CD8-positive, alpha-beta memory T cell (primary cell): ENCODE results near the gene CPZ. TPM values are rescaled to one million over a fixed set of nuclear protein-coding genes. Genes with fewer than 3 reads are reported as not detected.

ENCODE experiments used
- CTCF ChIA-PET: fragments of 350-600 bp; sonication (Branson Sonifier 250); formaldehyde crosslinking; loops from one replicate; lab custom pipeline; 2021; ENCODE audit warnings: antibody characterized with exemption; lab: Charles Lee
- POLR2A ChIA-PET: fragments of 350-600 bp; sonication (Branson Sonifier 250); formaldehyde crosslinking; loops from one replicate; lab custom pipeline; 2021; ENCODE audit warnings: antibody characterized with exemption; lab: Charles Lee
- DNase-seq, 5 donors: peaks; one replicate each; pipeline versions ENCODE4 v3.0.0 to v3.0.0-alpha.2; 2020 to 2022; ENCODE audit warnings: mixed read lengths in 1 of 5
- H3K27ac ChIP-seq: one replicate; pipeline ENCODE4 v1.7.0; 2013; ENCODE audit warnings: low read depth, mild to moderate bottlenecking, low read length, moderate library complexity
- H3K27me3 ChIP-seq: 2 replicates; pipeline ENCODE4 v1.7.0; 2013; ENCODE audit warnings: low read length, mild to moderate bottlenecking; ENCODE audit not compliant: insufficient read depth, poor library complexity, severe bottlenecking
- H3K36me3 ChIP-seq: 2 replicates; pipeline ENCODE4 v1.7.0; 2013; ENCODE audit warnings: mild to moderate bottlenecking, low read length, moderate library complexity; ENCODE audit not compliant: insufficient read depth
- H3K4me1 ChIP-seq: 2 replicates; pipeline ENCODE4 v1.7.0; 2013; ENCODE audit warnings: mild to moderate bottlenecking, low read length, moderate library complexity; ENCODE audit not compliant: insufficient read depth
- H3K4me3 ChIP-seq: 2 replicates; pipeline ENCODE4 v1.7.0; 2013; ENCODE audit warnings: mild to moderate bottlenecking, low read length
- H3K9me3 ChIP-seq: 2 replicates; pipeline ENCODE4 v1.7.0; 2013; ENCODE audit warnings: mild to moderate bottlenecking, low read length
- H3K27ac Mint-ChIP-seq, 8 donors: one replicate each; pipeline ENCODE4 v1.8.0; 2020 to 2021; ENCODE audit warnings: mixed read lengths in 8 of 8, mild to moderate bottlenecking in 6 of 8, inconsistent platforms in 3 of 8, moderate library complexity in 3 of 8
- H3K27me3 Mint-ChIP-seq, 2 donors: one replicate each; pipeline ENCODE4 v1.8.0; 2020 to 2021; ENCODE audit warnings: mixed read lengths in 2 of 2, mild to moderate bottlenecking in 1 of 2, moderate library complexity in 1 of 2
- H3K36me3 Mint-ChIP-seq, 3 donors: one replicate each; pipeline ENCODE4 v1.8.0; 2020 to 2021; ENCODE audit warnings: mixed read lengths in 3 of 3, inconsistent platforms in 1 of 3, mild to moderate bottlenecking in 1 of 3
- H3K4me1 Mint-ChIP-seq, 3 donors: one replicate each; pipeline ENCODE4 v1.8.0; 2020 to 2021; ENCODE audit warnings: mixed read lengths in 3 of 3, inconsistent platforms in 1 of 3, mild to moderate bottlenecking in 1 of 3
- H3K4me3 Mint-ChIP-seq, 7 donors: one replicate each; pipeline ENCODE4 v1.8.0; 2020 to 2021; ENCODE audit warnings: mixed read lengths in 7 of 7, mild to moderate bottlenecking in 6 of 7, moderate library complexity in 4 of 7, inconsistent platforms in 2 of 7
- H3K9me3 Mint-ChIP-seq, 5 donors: one replicate each; pipeline ENCODE4 v1.8.0; 2020 to 2022; ENCODE audit warnings: mixed read lengths in 5 of 5, mild to moderate bottlenecking in 3 of 5, moderate library complexity in 2 of 5, inconsistent platforms in 1 of 5
- polyA plus RNA-seq: library from polyadenylated mRNA; unstranded; fragments of 300-500 nt; fragmentation: Illumina TruSeq; gene quantifications from one replicate; pipeline ENCODE4 v1.2.3, GENCODE V29; 2021
- total RNA-seq, 2 experiments: library from RNA; stranded (reverse); gene quantifications; one replicate each; pipeline ENCODE4 v1.2.3, GENCODE V29; 2021

The CPZ gene
- total and polyA plus RNA-seq, 3 experiments from 2014 or later: not detected

DNA sequence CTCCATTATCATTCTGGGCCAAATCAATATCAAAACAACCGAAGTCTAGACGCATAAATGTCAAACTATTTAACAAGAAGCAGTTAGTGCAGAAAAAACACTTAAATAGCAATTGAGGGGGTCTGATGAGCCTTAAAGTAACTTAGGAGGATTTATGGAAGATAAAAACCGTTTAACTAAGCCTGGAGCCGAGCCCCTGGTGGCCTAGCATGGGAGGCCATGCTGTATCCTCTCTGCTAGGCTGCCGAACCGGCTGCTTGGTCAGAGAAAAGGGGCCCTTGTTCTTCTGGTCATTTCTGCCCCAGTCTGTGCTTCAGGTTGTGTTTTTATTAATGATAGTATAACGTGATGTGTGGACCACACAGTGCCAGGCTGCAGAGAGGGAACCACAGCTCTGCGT lies 72.4 kb downstream of the CPZ start:
- POLR2A ChIA-PET: no interaction called here
- CTCF ChIA-PET: no interaction called here
- H3K27ac Mint-ChIP-seq: no peak overlapping the region
- Histone ChIP-seq H3K27ac (no peak overlapping the region), H3K4me1 (no peaks in the 10 kb centered on the region), H3K36me3 (no peaks in the 10 kb centered on the region), H3K9me3 (no peaks in the 10 kb centered on the region), H3K27me3 (no peaks in the 10 kb centered on the region), H3K4me3 (no peak overlapping the region)
- H3K4me3 Mint-ChIP-seq: no peak overlapping the region
- H3K36me3 Mint-ChIP-seq: no peaks in the 10 kb centered on the region
- DNase-seq: no peak
- peaks cover 0 to 2% (median 0%) of the 10 kb centered on the region in 5 donors for H3K9me3 Mint-ChIP-seq
- peaks cover 17% of the 10 kb centered on the region in 2 donors for H3K27me3 Mint-ChIP-seq
- H3K4me1 Mint-ChIP-seq: no peaks in the 10 kb centered on the region

GRCh38 chr4:8665406-8666360 lies 73.1 kb downstream of the CPZ start:
- DNase-seq: no peak
- ChIA-PET POLR2A (no interaction called here), CTCF (no interaction called here)
- Histone ChIP-seq H3K4me3 (no peak overlapping the region), H3K27me3 (no peaks in the 10 kb centered on the region), H3K4me1 (no peaks in the 10 kb centered on the region), H3K27ac (no peak overlapping the region), H3K9me3 (no peaks in the 10 kb centered on the region), H3K36me3 (no peaks in the 10 kb centered on the region)
- Mint-ChIP-seq H3K4me1 (no peaks in the 10 kb centered on the region), H3K27me3 (peaks cover 13 to 14% of the 10 kb centered on the region in 2 donors), H3K4me3 (no peak overlapping the region), H3K36me3 (no peaks in the 10 kb centered on the region), H3K27ac (no peak overlapping the region), H3K9me3 (peaks cover 0 to 2% (median 0%) of the 10 kb centered on the region in 5 donors)

DNA sequence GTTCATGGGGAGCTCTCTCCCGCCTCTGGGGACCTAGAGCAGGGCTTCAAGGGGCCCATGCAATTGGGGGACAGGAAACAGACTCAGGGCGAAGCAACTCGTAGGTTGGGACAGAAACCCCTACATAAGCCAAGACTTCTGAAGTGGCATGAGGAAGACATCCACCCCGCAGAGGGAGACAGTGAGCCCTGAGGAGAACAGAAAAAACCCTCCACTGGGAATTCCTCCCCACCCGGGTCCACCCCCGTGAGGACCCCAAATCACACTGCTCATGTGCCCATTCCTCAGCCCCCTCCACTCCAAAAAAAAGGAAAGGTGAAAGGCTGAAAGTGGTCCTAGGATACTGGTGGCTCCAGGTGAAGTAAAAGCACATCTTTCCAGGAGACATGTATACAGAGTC lies 74.0 kb downstream of the CPZ start:
- peaks cover 11 to 13% of the 10 kb centered on the region in 2 donors for H3K27me3 Mint-ChIP-seq

More for the DNA sequence above, 74.0 kb downstream of the CPZ start:
- Histone ChIP-seq H3K4me3 (no peak overlapping the region), H3K36me3 (no peaks in the 10 kb centered on the region), H3K27ac (no peak overlapping the region), H3K27me3 (no peaks in the 10 kb centered on the region), H3K9me3 (no peaks in the 10 kb centered on the region), H3K4me1 (no peaks in the 10 kb centered on the region)
- Mint-ChIP-seq H3K36me3 (no peaks in the 10 kb centered on the region), H3K4me1 (no peaks in the 10 kb centered on the region), H3K27ac (no peak overlapping the region), H3K4me3 (no peak overlapping the region), H3K9me3 (peaks cover 0 to 4% (median 0%) of the 10 kb centered on the region in 5 donors)
- ChIA-PET POLR2A (no interaction called here), CTCF (no interaction called here)
- no peak for DNase-seq

Other genes with a start within 250 kb of the CPZ start
- 10 to 100 TPM; 22.3 to 24.9 TPM for gene ACOX3, start 152.0 kb upstream of the CPZ start, total RNA-seq
- 14.2 TPM for gene ACOX3, start 152.0 kb upstream of the CPZ start, polyA plus RNA-seq
- 10 to 100 TPM; 25.2 to 25.6 TPM for gene TRMT44, start 152.0 kb upstream of the CPZ start, total RNA-seq
- gene TRMT44, start 152.0 kb upstream of the CPZ start, polyA plus RNA-seq: 13.8 TPM
- not detected for gene GPR78, start 12.4 kb upstream of the CPZ start, total RNA-seq
- gene GPR78, start 12.4 kb upstream of the CPZ start, polyA plus RNA-seq: not detected